AG09319 (cell line): ENCODE results near the gene SLC30A10.
"Not testable (repeated sequence)": the region's sequence is repeated elsewhere in the genome, so short reads cannot be mapped to it uniquely, and the experiment has no call there.

Source experiments
- DNase-seq: peaks from one replicate; pipeline ENCODE4 v3.0.0-alpha.2; 2010; ENCODE audit warnings: low read depth; ENCODE audit errors: extremely low read depth
- TF ChIP-seq, protein P1 (sequence below): IDR thresholded peaks from 2 replicates; pipeline ENCODE4 v1.5.1; 2011; ENCODE audit warnings: low read depth, mild to moderate bottlenecking, inconsistent platforms, low read length, moderate library complexity

The SLC30A10 gene

GRCh38 chr1:219902951-219903350, 25.4 kb downstream of the SLC30A10 start:
- DNase-seq: no peak
- TF ChIP-seq, protein P1, sequence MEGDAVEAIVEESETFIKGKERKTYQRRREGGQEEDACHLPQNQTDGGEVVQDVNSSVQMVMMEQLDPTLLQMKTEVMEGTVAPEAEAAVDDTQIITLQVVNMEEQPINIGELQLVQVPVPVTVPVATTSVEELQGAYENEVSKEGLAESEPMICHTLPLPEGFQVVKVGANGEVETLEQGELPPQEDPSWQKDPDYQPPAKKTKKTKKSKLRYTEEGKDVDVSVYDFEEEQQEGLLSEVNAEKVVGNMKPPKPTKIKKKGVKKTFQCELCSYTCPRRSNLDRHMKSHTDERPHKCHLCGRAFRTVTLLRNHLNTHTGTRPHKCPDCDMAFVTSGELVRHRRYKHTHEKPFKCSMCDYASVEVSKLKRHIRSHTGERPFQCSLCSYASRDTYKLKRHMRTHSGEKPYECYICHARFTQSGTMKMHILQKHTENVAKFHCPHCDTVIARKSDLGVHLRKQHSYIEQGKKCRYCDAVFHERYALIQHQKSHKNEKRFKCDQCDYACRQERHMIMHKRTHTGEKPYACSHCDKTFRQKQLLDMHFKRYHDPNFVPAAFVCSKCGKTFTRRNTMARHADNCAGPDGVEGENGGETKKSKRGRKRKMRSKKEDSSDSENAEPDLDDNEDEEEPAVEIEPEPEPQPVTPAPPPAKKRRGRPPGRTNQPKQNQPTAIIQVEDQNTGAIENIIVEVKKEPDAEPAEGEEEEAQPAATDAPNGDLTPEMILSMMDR: no peak

GRCh38 chr1:219900882-219901281, 27.5 kb downstream of the SLC30A10 start:
- TF ChIP-seq, protein P1: no peak
- no peak for DNase-seq

- no peak for DNase-seq
- TF ChIP-seq, protein P1: no peak
Observed at GRCh38 chr1:219900201-219900600, 28.2 kb downstream of the SLC30A10 start.

GRCh38 chr1:219898375-219898774, 30.0 kb downstream of the SLC30A10 start:
- TF ChIP-seq, protein P1: no peak
- DNase-seq: no peak

- DNase-seq: no peak
- TF ChIP-seq, protein P1: no peak
Observed at GRCh38 chr1:219897914-219898313, 30.4 kb downstream of the SLC30A10 start.

DNA sequence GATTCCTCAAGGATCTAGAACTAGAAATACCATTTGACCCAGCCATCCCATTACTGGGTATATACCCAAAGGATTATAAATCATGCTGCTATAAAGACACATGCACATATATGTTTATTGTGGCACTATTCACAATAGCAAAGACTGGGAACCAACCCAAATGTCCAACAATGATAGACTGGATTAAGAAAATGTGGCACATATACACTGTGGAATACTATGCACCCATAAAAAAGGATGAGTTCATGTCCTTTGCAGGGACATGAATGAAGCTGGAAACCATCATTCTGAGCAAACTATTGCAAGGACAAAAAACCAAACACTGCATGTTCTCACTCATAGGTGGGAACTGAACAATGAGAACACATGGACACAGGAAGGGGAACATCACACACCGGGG, 36.1 kb downstream of the SLC30A10 start:
- DNase-seq: not testable (repeated sequence)

DNA sequence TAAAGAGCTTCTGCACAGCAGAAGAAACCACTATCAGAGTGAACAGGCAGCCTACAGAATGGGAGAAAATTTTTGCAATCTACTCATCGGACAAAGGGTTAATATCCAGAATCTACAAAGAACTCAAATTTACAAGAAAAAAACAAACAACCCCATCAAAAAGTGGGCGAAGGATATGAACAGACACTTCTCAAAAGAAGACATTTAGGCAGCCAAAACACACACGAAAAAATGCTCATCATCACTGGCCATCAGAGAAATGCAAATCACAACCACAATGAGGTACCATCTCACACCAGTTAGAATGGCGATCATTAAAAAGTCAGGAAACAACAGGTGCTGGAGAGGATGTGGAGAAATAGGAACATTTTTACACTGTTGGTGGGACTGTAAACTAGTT, 36.5 kb downstream of the SLC30A10 start:
- not testable (repeated sequence) for DNase-seq

- DNase-seq: not testable (repeated sequence)
Observed at GRCh38 chr1:219888667-219889066, 39.7 kb downstream of the SLC30A10 start.

GRCh38 chr1:219885680-219886079, 42.7 kb downstream of the SLC30A10 start:
- TF ChIP-seq, protein P1: no peak
- no peak for DNase-seq
